ENCODE measurements around the gene CLUH.

DNA sequence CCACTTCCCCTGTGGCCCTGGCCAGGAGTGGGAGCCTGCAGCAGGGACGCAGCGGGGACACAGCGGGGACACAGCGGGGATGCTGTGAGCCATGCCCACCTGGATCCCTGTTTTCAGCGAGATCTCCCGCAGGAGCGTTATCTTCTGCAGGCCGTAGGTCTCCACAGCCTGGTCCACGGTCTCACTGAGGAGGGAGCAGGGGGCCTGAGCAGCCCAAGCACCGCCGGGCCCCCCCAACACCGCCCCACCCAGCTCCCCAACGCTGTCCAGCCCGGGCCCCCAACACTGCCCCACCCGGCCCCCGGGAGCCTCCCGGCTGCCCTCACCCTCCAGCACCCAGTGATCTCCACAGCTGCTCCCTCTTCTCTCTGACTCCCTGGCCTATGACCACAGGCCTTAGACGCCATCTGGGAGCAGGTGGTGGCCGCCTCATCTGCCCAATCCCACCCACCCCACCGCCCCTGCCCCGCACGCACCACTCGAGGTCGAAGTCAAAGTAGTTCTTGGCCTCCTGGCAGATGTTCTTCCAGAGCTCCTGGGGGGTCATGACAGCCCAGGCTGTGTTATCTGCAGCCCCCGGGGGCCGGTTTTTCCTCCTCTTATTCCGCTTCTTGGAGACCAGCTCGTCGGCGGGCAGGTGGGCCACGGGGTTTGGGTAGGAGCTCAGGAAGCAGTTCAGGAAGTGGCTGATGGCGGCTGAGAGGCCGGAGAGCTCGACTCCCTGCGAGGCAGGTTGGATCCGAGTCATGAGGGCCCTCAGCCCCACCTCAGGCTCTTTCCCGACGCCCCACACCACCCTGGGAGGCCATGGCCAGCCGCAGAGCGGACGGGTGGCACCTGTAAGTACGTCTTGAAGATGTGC, 17.0 kb downstream of the CLUH start:
- TF ChIP-seq, protein P1, sequence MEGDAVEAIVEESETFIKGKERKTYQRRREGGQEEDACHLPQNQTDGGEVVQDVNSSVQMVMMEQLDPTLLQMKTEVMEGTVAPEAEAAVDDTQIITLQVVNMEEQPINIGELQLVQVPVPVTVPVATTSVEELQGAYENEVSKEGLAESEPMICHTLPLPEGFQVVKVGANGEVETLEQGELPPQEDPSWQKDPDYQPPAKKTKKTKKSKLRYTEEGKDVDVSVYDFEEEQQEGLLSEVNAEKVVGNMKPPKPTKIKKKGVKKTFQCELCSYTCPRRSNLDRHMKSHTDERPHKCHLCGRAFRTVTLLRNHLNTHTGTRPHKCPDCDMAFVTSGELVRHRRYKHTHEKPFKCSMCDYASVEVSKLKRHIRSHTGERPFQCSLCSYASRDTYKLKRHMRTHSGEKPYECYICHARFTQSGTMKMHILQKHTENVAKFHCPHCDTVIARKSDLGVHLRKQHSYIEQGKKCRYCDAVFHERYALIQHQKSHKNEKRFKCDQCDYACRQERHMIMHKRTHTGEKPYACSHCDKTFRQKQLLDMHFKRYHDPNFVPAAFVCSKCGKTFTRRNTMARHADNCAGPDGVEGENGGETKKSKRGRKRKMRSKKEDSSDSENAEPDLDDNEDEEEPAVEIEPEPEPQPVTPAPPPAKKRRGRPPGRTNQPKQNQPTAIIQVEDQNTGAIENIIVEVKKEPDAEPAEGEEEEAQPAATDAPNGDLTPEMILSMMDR (IDR thresholded peaks at IDR 0.05; ENCODE audit: low read depth, low read length, poor library complexity, severe bottlenecking) = no peak
- TF ChIP-seq EZH2phosphoT487 (IDR thresholded peaks at IDR 0.05; ENCODE audit: borderline replicate concordance, low read length) = no peak

Measured in DOHH2 (cell line).